GM12878 (cell line): ENCODE data around the gene ST7. TPM values are rescaled to one million over a fixed set of nuclear protein-coding genes. Genes with fewer than 3 reads are reported as not detected.

Experiments
- ATF2 ChIP-seq: IDR thresholded peaks from 2 replicates; pipeline ENCODE4 v1.6.1; 2012; ENCODE audit warnings: low read length, inconsistent platforms
- CREB1 ChIP-seq: IDR thresholded peaks from 2 replicates; pipeline ENCODE4 v1.6.1; 2012; ENCODE audit warnings: low read depth, mild to moderate bottlenecking, inconsistent platforms
- HDAC2 ChIP-seq: fragments of 200-600 bp; sonication (generic); IDR thresholded peaks from 2 replicates; pipeline ENCODE4 v1.6.1; 2017
- IRF4 ChIP-seq: IDR thresholded peaks from 2 replicates; pipeline ENCODE4 v1.6.1; 2011; ENCODE audit warnings: low read depth, low read length
- KAT2A ChIP-seq: conservative IDR thresholded peaks from 2 replicates; pipeline ENCODE4 v1.6.1; 2011; ENCODE audit warnings: low read depth, low read length; ENCODE audit not compliant: control insufficient read depth
- MEF2A ChIP-seq: IDR thresholded peaks from 2 replicates; pipeline ENCODE4 v1.6.1; 2011; ENCODE audit warnings: low read depth, mild to moderate bottlenecking, low read length, moderate library complexity; ENCODE audit not compliant: insufficient read depth
- ZNF592 ChIP-seq: fragments of 450-650 bp; IDR thresholded peaks from 2 replicates; pipeline ENCODE4 v1.6.1; 2017; ENCODE audit warnings: mild to moderate bottlenecking, moderate library complexity
- polyA plus RNA-seq, 11 experiments: library from polyadenylated mRNA; depleted of rRNA in 4 of 11; unstranded in 6 of 11; stranded (reverse) in 5 of 11; fragments of >200 nt; fragmentation: Nextera tagmentation in 4 of 11; fragmentation: Illumina TruSeq in 1 of 11; extraction: Ambion mirVana in 4 of 11; extraction: Trizol in 1 of 11; gene quantifications; 1 replicate in 1 of 11; 2 replicates in 10 of 11; pipeline versions ENCODE4 v1.2.1 to v1.2.3, GENCODE V29; 2011 to 2016; ENCODE audit warnings: inconsistent platforms in 2 of 11, missing spikeins in 2 of 11, low read depth in 1 of 11
- total RNA-seq, 4 experiments: library from RNA; depleted of rRNA in 3 of 4; stranded (reverse); fragments of >200 nt in 3 of 4; fragmentation: Illumina TruSeq in 1 of 4; extraction: Trizol in 1 of 4; gene quantifications; 2 replicates each; pipeline versions ENCODE4 v1.2.1 to v1.2.3, GENCODE V29; 2013 to 2021
- TF ChIP-seq, protein P1 (sequence below): IDR thresholded peaks from 2 replicates; pipeline ENCODE4 v1.6.1; 2011; ENCODE audit warnings: borderline replicate concordance, low read depth, mild to moderate bottlenecking, moderate library complexity, mixed read lengths, low read length; ENCODE audit not compliant: insufficient read depth; ENCODE audit errors: extremely low read length
- TF ChIP-seq, protein P2 (sequence below): fragments of 450-650 bp; IDR thresholded peaks from 2 replicates; pipeline ENCODE4 v1.6.1; 2014; ENCODE audit warnings: mild to moderate bottlenecking

ST7 gene
- total and polyA plus RNA-seq, 10 of the 15 experiments (the other 5 are each of a cell fraction or from before 2014, with no cell fraction given): 27.7 to 76.4 (median 53.6) TPM

DNA sequence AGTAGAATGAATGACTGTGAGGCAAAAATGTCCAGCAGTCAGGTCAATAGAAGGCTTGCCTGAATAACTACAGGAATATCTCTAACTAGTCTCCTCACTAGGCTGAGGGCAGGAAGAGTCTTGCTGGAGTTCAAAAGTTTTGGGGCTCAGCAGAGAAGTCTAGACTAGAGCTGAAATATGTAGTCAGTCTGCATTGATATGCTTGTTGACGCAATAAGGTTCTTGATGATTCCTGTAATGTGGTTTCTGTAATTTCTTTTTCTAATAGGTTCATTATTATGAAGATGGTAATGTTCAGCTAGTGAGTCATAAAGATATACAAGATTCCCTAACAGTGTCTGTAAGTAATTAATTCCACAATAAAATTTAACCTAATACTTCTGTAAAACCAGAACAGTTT is 41.5 kb upstream of the ST7 start (continued):
- TF ChIP-seq, protein P1, sequence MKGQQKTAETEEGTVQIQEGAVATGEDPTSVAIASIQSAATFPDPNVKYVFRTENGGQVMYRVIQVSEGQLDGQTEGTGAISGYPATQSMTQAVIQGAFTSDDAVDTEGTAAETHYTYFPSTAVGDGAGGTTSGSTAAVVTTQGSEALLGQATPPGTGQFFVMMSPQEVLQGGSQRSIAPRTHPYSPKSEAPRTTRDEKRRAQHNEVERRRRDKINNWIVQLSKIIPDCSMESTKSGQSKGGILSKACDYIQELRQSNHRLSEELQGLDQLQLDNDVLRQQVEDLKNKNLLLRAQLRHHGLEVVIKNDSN: no peak
- TF ChIP-seq ATF2 (no peak), HDAC2 (no peak), ZNF592 (no peak), CREB1 (no peak), IRF4 (no peak), KAT2A (no peak), MEF2A (no peak)
- TF ChIP-seq, protein P2, sequence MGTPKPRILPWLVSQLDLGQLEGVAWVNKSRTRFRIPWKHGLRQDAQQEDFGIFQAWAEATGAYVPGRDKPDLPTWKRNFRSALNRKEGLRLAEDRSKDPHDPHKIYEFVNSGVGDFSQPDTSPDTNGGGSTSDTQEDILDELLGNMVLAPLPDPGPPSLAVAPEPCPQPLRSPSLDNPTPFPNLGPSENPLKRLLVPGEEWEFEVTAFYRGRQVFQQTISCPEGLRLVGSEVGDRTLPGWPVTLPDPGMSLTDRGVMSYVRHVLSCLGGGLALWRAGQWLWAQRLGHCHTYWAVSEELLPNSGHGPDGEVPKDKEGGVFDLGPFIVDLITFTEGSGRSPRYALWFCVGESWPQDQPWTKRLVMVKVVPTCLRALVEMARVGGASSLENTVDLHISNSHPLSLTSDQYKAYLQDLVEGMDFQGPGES: no peak
- TF ChIP-seq, all 136 proteins: peak for 0
